NK-92 (cell line): ENCODE data around the gene FBXL16.

Source experiments
- DNase-seq: peaks from one replicate; lab custom pipeline; 2025; ENCODE audit not compliant: unreplicated experiment; lab: John Stamatoyannopoulos, UW

The FBXL16 gene

GRCh38 chr16:711548-712320, 6.1 kb upstream of the FBXL16 start:
- no peak for DNase-seq

- DNase-seq: no peak
Observed at GRCh38 chr16:711084-711483, 5.5 kb upstream of the FBXL16 start.

- no peak for DNase-seq
Observed at GRCh38 chr16:710500-711075, 5.0 kb upstream of the FBXL16 start.

GRCh38 chr16:709566-710499, 4.2 kb upstream of the FBXL16 start:
- no peak for DNase-seq

- no peak for DNase-seq
Observed at GRCh38 chr16:708959-709358, 3.4 kb upstream of the FBXL16 start.

- DNase-seq: no peak
Observed at GRCh38 chr16:708019-708418, 2.4 kb upstream of the FBXL16 start.

- DNase-seq: no peak
Observed at GRCh38 chr16:707062-707538, 1.5 kb upstream of the FBXL16 start.

GRCh38 chr16:706189-707061, 824 bp upstream of the FBXL16 start:
- DNase-seq: no peak

- no peak for DNase-seq
Observed at GRCh38 chr16:704552-705380, 835 bp downstream of the FBXL16 start.

- no peak for DNase-seq
Observed at GRCh38 chr16:704047-704446, 1.6 kb downstream of the FBXL16 start.

GRCh38 chr16:703406-703805, 2.2 kb downstream of the FBXL16 start:
- no peak for DNase-seq

- DNase-seq: no peak
Observed at GRCh38 chr16:702341-702740, 3.3 kb downstream of the FBXL16 start.

- DNase-seq: no peak
Observed at GRCh38 chr16:700684-701584, 4.7 kb downstream of the FBXL16 start.

GRCh38 chr16:698911-699671, 6.5 kb downstream of the FBXL16 start:
- DNase-seq: no peak

GRCh38 chr16:695355-696089, 10.1 kb downstream of the FBXL16 start:
- no peak for DNase-seq

- DNase-seq: no peak
Observed at GRCh38 chr16:694863-695354, 10.7 kb downstream of the FBXL16 start.

GRCh38 chr16:694187-694862, 11.3 kb downstream of the FBXL16 start:
- no peak for DNase-seq
